ENCODE data around the gene SELENOI.

Gene SELENOI

GRCh38 chr2:26394694-26395093, 48.8 kb downstream of the SELENOI start:
- in situ Hi-C loops (cut with HindIII; ENCODE audit: low pct_ligation_motif_present, low sequenced_read_pairs), result no loop called here
- TF ChIP-seq CTCF (IDR thresholded peaks at IDR 0.05; ENCODE audit: low read depth, low read length, missing control alignments), result no peak
- Histone ChIP-seq H3K27me3 (replicated peaks) (no peaks in the 10 kb centered on the region), H3K27ac (no peak overlapping the region), H3K4me3 (ENCODE audit: low read depth, low read length) (no peak overlapping the region), H3K36me3 (replicated peaks) (peaks cover 2% of the 10 kb centered on the region)
- DNase-seq, result no peak

- peaks cover 2% of the 10 kb centered on the region for H3K36me3 ChIP-seq (replicated peaks)
- no peak for TF ChIP-seq CTCF (IDR thresholded peaks at IDR 0.05; ENCODE audit: low read depth, low read length, missing control alignments)
- no peak for DNase-seq
- no peaks in the 10 kb centered on the region for H3K27me3 ChIP-seq (replicated peaks)
- no peak overlapping the region for H3K4me3 ChIP-seq (ENCODE audit: low read depth, low read length)
- no peak overlapping the region for H3K27ac ChIP-seq
- in situ Hi-C loops (cut with HindIII; ENCODE audit: low pct_ligation_motif_present, low sequenced_read_pairs), result no loop called here
Observed at GRCh38 chr2:26395394-26395793, 49.5 kb downstream of the SELENOI start.

GRCh38 chr2:26396734-26397298, 50.9 kb downstream of the SELENOI start:
- no peaks in the 10 kb centered on the region for H3K27me3 ChIP-seq (replicated peaks)
- no peak overlapping the region for H3K27ac ChIP-seq
- no peaks in the 10 kb centered on the region for H3K36me3 ChIP-seq (replicated peaks)
- DNase-seq, result no peak
- in situ Hi-C loops (cut with HindIII; ENCODE audit: low pct_ligation_motif_present, low sequenced_read_pairs), result no loop called here
- H3K4me3 ChIP-seq (ENCODE audit: low read depth, low read length), result no peak overlapping the region
- no peak for TF ChIP-seq CTCF (IDR thresholded peaks at IDR 0.05; ENCODE audit: low read depth, low read length, missing control alignments)

GRCh38 chr2:26399771-26400376, 53.9 kb downstream of the SELENOI start:
- in situ Hi-C loops (cut with HindIII; ENCODE audit: low pct_ligation_motif_present, low sequenced_read_pairs), result no loop called here
- DNase-seq, result no peak

GRCh38 chr2:26400723-26401122, 54.8 kb downstream of the SELENOI start:
- Histone ChIP-seq H3K27ac (no peak overlapping the region), H3K36me3 (replicated peaks) (no peaks in the 10 kb centered on the region), H3K4me3 (ENCODE audit: low read depth, low read length) (no peak overlapping the region), H3K27me3 (replicated peaks) (no peaks in the 10 kb centered on the region)
- in situ Hi-C loops (cut with HindIII; ENCODE audit: low pct_ligation_motif_present, low sequenced_read_pairs), result no loop called here
- no peak for DNase-seq
- TF ChIP-seq CTCF (IDR thresholded peaks at IDR 0.05; ENCODE audit: low read depth, low read length, missing control alignments), result no peak

More at GRCh38 chr2:26399771-26400376, 53.9 kb downstream of the SELENOI start:
- no peaks in the 10 kb centered on the region for H3K36me3 ChIP-seq (replicated peaks)
- H3K4me3 ChIP-seq (ENCODE audit: low read depth, low read length), result no peak overlapping the region
- TF ChIP-seq CTCF (IDR thresholded peaks at IDR 0.05; ENCODE audit: low read depth, low read length, missing control alignments), result no peak
- H3K27me3 ChIP-seq (replicated peaks), result no peaks in the 10 kb centered on the region
- no peak overlapping the region for H3K27ac ChIP-seq
